ENCODE measurements around the gene SMARCC2. TPM values are rescaled to one million over a fixed set of nuclear protein-coding genes. Genes with fewer than 3 reads are reported as not detected.
A peak's percentile ranks its signal among the peaks of the same experiment; 100 is the strongest.

SMARCC2 gene
- total RNA-seq, 6 donors from 2014 or later, result 71.4 to 258 (median 93.9) TPM

DNA sequence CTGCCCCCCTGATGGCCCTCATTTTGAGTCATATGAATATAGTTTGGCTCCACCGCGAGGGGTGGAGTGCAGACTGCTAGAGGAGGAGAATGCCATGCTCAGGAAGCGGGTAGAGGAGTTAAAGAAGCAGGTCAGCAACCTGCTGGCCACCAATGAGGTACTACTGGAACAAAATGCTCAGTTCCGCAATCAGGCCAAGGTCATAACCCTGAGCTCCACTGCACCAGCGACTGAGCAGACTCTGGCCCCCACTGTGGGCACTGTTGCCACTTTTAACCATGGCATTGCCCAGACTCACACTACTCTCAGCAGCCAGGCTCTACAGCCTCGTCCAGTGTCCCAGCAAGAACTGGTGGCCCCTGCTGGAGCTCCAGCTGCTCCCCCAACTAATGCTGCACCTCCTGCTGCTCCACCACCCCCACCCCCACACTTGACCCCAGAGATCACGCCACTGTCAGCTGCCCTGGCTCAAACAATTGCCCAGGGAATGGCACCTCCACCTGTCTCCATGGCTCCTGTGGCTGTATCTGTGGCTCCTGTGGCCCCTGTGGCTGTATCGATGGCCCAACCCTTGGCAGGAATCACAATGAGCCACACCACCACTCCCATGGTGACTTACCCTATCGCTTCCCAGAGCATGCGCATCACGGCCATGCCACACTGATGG is 67.9 kb downstream of the SMARCC2 start:
- no peak overlapping the region for H3K27ac ChIP-seq
- TF ChIP-seq EP300 (IDR thresholded peaks at IDR 0.05), result no peak
- no peak for TF ChIP-seq POLR2AphosphoS5 (IDR thresholded peaks at IDR 0.05)
- TF ChIP-seq, protein P1, sequence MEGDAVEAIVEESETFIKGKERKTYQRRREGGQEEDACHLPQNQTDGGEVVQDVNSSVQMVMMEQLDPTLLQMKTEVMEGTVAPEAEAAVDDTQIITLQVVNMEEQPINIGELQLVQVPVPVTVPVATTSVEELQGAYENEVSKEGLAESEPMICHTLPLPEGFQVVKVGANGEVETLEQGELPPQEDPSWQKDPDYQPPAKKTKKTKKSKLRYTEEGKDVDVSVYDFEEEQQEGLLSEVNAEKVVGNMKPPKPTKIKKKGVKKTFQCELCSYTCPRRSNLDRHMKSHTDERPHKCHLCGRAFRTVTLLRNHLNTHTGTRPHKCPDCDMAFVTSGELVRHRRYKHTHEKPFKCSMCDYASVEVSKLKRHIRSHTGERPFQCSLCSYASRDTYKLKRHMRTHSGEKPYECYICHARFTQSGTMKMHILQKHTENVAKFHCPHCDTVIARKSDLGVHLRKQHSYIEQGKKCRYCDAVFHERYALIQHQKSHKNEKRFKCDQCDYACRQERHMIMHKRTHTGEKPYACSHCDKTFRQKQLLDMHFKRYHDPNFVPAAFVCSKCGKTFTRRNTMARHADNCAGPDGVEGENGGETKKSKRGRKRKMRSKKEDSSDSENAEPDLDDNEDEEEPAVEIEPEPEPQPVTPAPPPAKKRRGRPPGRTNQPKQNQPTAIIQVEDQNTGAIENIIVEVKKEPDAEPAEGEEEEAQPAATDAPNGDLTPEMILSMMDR (IDR thresholded peaks at IDR 0.05), result no peak
- TF ChIP-seq POLR2A (IDR thresholded peaks at IDR 0.05), result no peak
- DNase-seq, result no peak
- no peaks in the 10 kb centered on the region for H3K9me3 ChIP-seq
- H3K36me3 ChIP-seq, result peaks cover 9 to 27% (median 14%) of the 10 kb centered on the region in 4 donors
- H3K4me3 ChIP-seq, result no peak overlapping the region
- H3K27me3 ChIP-seq, result no peaks in the 10 kb centered on the region
- 91 to 96% methylated on average over 7 to 11 of the region's 11 CpGs for WGBS, 2 donors
- peaks cover 31 to 48% (median 36%) of the 10 kb centered on the region in 4 donors for H3K4me1 ChIP-seq
- ATAC-seq (ENCODE audit: low FRiP score in 2 of 2), result no peak

DNA sequence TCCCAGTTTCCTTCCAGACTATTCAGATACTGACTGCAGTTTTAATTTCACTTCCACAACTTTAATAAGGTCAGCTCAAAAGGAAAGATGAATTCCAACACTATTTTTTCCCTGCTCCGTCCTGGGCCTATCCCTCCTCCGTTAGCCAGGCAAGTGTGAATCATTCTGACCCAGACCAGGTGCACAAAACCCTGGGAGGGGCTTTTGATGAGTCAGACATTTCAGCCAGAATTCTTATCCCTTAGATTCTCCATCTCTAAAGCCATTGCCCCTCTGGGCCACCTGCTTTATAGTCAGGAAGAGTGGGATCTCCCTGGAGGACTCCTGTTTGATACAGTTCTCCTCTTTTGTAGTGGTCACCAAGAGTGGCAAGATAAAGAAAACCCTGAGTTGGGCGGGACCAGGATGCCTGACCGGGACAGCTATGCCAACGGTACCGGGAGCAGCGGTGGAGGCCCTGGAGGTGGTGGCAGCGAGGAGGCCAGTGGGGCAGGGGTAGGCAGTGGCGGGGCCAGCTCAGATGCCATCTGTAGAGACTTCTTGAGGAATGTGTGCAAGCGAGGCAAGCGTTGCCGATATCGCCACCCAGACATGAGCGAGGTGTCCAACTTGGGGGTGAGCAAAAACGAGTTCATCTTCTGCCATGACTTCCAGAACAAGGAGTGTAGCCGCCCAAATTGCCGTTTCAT is 69.0 kb downstream of the SMARCC2 start:
- Histone ChIP-seq H3K27ac (peak overlapping the region in 3 of 4 donors; percentile 76 to 95 (median 91)), H3K4me1 (peaks cover 24 to 42% (median 30%) of the 10 kb centered on the region in 4 donors), H3K9me3 (no peaks in the 10 kb centered on the region), H3K4me3 (no peak overlapping the region), H3K27me3 (no peaks in the 10 kb centered on the region), H3K36me3 (peaks cover 9 to 27% (median 14%) of the 10 kb centered on the region in 4 donors)
- TF ChIP-seq EP300 (IDR thresholded peaks at IDR 0.05) (no peak), POLR2A (IDR thresholded peaks at IDR 0.05) (no peak), POLR2AphosphoS5 (IDR thresholded peaks at IDR 0.05) (no peak)
- TF ChIP-seq, protein P1 (IDR thresholded peaks at IDR 0.05), result no peak
- ATAC-seq (ENCODE audit: low FRiP score in 2 of 2), result no peak
- DNase-seq, result no peak
- WGBS, 2 donors, result 93 to 95% methylated on average over 16 to 17 of the region's 17 CpGs

DNA sequence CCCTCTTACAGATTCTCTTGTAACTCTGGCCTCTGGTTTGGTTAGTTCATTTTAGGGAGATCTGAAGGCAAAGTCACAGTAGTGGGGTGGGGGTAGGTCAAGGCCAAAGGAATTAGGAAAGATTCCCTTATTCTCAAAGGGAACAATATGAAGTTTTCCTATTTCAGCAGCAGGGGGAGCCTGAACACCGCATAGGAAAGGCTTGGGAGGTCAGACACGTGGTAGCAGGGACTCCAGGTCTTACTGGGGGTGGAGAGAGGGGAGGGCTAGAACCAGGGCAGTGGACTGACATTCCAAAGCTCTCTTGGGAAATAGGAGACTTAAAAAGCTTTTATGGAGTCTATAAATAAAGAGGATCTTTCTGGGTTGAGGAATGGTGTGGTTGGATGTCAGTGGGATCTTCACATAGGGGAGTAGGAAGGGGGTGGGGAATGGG is 69.9 kb downstream of the SMARCC2 start:
- Histone ChIP-seq H3K27me3 (no peaks in the 10 kb centered on the region), H3K9me3 (no peaks in the 10 kb centered on the region), H3K36me3 (peaks cover 9 to 27% (median 14%) of the 10 kb centered on the region in 4 donors), H3K27ac (peak overlapping the region; percentile 12 to 95 (median 88)), H3K4me3 (peak overlapping the region in 3 of 4 donors; percentile 68 to 86 (median 75)), H3K4me1 (peaks cover 16 to 35% (median 29%) of the 10 kb centered on the region in 4 donors)
- peak; percentile 63 to 85 for ATAC-seq (ENCODE audit: low FRiP score in 2 of 2)
- TF ChIP-seq POLR2A (IDR thresholded peaks at IDR 0.05) (no peak), POLR2AphosphoS5 (IDR thresholded peaks at IDR 0.05) (peak in 1 of 2 donors; percentile 38), EP300 (IDR thresholded peaks at IDR 0.05) (no peak)
- TF ChIP-seq, protein P1 (IDR thresholded peaks at IDR 0.05), result peak; percentile 70 to 88 (median 80)
- WGBS, 2 donors, result 0% methylated on average over 2 of the region's 2 CpGs
- DNase-seq, result peak in 1 of 2 donors; percentile 84

DNA sequence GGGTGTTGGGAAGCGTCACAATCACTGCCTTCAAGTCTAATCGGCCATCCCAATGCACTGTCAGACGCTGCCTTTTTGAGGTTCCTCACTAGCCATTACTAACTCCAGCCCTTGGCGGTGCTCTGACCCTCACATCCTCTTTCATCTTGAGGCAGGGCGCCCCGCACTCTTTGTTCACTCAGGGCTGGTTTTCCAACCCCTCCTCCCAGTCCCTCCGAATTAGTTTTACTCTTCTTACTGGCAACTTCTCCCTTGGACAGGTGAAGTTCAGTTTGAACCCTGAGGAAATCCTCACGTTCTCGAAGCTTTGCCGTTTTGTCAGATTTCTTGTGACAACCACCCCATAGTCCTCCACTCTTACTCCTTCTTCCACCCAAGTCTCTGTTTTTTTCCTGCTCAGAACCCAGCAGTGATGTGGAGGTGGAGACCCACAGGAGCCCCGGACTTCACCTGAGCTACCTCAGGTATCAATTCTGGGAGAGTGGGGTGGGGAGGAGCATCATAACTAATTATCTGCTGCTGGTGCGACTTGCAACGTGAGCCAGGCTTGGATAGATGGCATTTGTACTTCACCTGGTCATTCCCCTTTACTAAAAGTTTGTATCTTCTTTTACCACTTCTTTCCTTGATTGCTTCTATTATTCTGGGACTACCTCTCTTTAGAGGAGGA is 70.5 kb downstream of the SMARCC2 start:
- Histone ChIP-seq H3K27me3 (no peaks in the 10 kb centered on the region), H3K4me3 (peak overlapping the region; percentile 46 to 86 (median 72)), H3K4me1 (peaks cover 16 to 33% (median 29%) of the 10 kb centered on the region in 4 donors), H3K27ac (peak overlapping the region; percentile 86 to 95 (median 92)), H3K9me3 (no peaks in the 10 kb centered on the region), H3K36me3 (peaks cover 9 to 29% (median 14%) of the 10 kb centered on the region in 4 donors)
- ATAC-seq (ENCODE audit: low FRiP score in 2 of 2), result peak in 1 of 2 donors; percentile 4
- DNase-seq, result peak in 1 of 2 donors; percentile 35
- TF ChIP-seq POLR2A (IDR thresholded peaks at IDR 0.05) (no peak), POLR2AphosphoS5 (IDR thresholded peaks at IDR 0.05) (no peak), EP300 (IDR thresholded peaks at IDR 0.05) (no peak)
- TF ChIP-seq, protein P1 (IDR thresholded peaks at IDR 0.05), result no peak
- WGBS, 2 donors, result 7 to 10% methylated on average over 13 of the region's 13 CpGs
